GM12874 (cell line): ENCODE results near the gene ZNF398.

ENCODE experiments used
- TF ChIP-seq, protein P1 (sequence below): IDR thresholded peaks from 2 replicates; pipeline ENCODE4 v1.5.1; 2011; ENCODE audit warnings: low read depth, mild to moderate bottlenecking, control low read depth, low read length, moderate library complexity; ENCODE audit not compliant: insufficient read depth

The ZNF398 gene

DNA sequence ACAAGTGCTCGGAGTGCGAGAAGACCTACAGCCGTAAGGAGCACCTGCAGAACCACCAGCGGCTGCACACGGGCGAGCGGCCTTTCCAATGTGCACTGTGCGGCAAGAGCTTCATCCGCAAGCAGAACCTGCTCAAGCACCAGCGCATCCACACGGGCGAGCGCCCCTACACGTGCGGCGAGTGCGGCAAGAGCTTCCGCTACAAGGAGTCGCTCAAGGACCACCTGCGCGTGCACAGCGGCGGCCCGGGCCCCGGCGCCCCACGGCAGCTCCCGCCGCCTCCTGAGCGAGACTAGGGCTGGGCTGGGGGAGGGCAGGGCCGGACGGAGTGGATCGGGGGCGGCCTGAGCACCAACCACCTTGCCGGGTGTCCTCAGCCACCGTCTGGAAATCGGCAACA, 77.1 kb downstream of the ZNF398 start:
- TF ChIP-seq, protein P1, sequence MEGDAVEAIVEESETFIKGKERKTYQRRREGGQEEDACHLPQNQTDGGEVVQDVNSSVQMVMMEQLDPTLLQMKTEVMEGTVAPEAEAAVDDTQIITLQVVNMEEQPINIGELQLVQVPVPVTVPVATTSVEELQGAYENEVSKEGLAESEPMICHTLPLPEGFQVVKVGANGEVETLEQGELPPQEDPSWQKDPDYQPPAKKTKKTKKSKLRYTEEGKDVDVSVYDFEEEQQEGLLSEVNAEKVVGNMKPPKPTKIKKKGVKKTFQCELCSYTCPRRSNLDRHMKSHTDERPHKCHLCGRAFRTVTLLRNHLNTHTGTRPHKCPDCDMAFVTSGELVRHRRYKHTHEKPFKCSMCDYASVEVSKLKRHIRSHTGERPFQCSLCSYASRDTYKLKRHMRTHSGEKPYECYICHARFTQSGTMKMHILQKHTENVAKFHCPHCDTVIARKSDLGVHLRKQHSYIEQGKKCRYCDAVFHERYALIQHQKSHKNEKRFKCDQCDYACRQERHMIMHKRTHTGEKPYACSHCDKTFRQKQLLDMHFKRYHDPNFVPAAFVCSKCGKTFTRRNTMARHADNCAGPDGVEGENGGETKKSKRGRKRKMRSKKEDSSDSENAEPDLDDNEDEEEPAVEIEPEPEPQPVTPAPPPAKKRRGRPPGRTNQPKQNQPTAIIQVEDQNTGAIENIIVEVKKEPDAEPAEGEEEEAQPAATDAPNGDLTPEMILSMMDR = no peak

DNA sequence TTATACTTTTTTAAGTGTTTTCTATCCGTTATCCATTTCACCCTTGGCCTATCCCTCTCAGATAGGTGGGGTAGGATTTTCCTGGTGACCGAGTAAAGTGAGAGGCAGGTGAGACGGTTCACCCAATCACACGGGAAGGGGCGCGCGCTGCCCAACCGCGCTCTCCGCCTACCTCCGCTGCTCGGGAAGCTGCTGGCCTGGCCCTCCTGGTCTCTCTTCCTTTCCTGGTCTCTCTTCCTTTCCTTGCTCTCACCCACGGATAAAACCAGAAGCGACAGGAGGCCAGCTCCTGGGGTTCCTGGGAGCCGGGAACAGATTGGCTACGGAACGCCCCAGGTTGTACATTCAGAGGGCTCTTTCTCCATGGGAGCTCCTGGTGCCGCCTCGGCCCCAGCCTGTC, 77.9 kb downstream of the ZNF398 start:
- TF ChIP-seq, protein P1 = no peak

DNA sequence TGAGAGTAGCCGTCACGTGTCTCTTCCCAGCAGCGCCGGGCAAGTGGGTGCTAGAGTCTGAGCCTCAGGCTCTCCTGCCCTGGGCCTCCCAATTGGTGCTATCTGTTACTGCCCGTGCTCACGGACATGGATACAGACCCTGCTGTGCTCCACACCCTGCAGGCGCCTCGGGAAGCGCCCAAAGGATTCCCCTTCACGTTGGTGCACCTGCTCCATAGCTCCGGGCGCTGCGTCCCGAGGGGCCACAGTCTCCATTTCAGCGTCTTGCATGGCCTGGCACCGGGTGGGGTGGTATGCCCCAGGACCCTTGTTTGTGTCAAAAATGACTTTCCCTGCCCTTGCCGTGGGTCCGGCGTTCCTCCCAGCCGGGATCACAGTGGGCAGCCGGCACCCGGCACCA, 78.4 kb downstream of the ZNF398 start:
- TF ChIP-seq, protein P1 = no peak

DNA sequence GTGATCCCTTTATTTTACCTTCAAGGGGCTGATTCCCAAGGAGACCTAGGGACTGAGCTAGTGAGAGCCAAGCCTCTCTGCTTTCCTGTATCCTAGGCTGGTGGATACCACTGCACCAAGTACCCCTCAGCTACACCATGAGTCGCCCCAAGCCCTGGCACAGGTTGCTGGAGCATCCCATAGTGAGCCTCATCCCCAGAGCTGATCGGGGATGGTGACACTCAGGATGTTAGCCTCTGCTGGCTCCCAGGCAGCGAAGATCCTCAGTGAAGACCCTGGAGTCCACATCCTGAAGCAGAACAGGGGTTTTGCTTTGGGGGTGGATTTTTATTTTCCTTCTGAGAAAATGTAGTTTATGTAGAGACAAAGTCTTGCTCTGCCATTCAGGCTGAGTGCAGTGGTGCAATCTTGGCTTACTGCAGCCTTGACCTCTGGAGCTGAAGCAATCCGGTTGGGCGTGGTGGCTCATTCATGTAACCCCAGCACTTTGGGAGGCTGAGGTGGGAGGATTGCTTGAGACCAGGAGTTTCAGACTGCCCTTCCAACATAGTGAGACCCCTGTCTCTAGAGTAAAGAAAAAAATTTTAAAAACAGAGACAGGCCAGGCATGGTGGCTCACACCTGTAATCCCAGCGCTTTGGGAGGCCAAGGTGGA, 79.7 kb downstream of the ZNF398 start:
- TF ChIP-seq, protein P1 = no peak

DNA sequence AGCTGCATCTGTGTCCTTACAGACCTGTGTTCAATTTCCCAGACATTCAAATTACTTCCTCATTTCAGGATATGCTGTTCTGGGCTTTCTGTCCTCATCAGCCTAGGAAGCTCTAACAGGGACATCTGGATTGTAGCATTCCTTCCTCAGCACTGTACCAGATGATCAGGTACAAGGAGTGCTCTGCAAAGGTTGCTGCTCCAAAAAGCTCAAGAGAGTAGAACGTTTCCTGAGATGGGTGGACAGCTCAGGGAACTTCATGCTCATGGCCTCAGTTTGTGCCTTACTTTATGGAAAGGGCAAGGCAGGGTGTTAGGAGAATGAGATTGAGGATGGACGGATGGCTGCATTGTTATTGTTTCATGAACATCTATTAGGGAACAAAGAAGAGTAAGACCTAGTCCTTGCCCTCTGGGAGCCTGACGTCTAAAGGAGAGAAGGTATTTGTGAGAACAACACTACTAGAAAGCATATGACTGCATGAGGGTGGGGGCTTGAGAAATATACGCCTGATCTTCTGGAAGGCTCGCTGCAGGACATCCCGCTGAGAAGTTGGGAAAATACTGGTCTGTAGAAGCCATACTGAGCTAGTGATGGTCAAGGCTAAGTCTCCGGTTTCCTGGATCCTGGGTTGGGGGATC, 81.7 kb downstream of the ZNF398 start:
- TF ChIP-seq, protein P1 = no peak

DNA sequence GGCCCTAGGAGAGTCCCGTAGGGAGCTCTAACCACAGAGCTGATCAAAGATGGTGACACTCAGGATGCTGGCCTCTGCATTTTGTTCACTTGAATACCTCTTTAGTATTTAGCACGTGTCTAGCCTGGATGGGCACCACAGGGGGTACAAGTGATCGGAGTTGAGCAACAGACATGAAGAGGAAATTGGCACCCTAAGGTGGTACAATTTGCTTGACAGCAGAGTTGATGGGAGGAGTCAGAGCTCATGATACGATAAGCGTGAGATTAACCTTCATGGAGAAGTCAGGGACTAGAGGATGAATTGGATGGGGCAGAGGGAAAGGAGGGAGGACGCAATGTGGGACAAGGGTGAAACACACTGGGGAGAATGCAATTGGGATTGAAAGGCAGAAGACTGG, 82.3 kb downstream of the ZNF398 start:
- TF ChIP-seq, protein P1 = no peak

DNA sequence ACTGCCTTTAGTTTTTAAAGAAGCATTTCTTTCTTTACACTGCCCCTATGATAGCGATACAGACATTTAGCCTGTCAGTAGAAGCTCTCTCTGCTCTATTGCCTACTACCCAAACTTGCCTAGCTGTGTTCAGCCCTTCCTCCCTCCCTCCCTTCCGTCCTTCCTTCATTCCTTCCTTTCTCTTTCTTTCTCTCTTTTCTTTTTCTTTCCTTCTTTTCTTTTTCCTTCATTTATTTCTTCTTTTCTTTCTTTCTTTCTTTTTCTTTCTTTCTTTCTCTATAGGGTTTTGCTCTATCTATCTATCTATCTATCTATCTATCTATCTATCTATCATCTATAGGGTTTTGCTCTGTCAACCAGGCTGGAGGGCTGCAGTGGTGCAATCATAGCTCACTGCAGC, 85.1 kb downstream of the ZNF398 start:
- TF ChIP-seq, protein P1 = no peak
